ENCODE results near the gene NPIPA7. TPM values are rescaled to one million over a fixed set of nuclear protein-coding genes. Genes with fewer than 3 reads are reported as not detected.

The NPIPA7 gene
- 11.7 to 13.7 TPM (median 12.8 TPM) in 5 replicates for total RNA-seq (2022; extraction: Qiagen RNA extraction; ENCODE audit: low read depth)

GRCh38 chr16:16378840-16379239, at the start of gene NPIPA7:
NPIPA7 (plus strand) TSS chr16:16379140; CDS start chr16:16379245, 105 bp downstream.

Other genes starting within 250 kb of the NPIPA7 start
- 0.69 to 1.2 TPM (median 0.87 TPM) in 5 replicates for gene ABCC6, start 155.6 kb upstream of the NPIPA7 start, total RNA-seq (2022; extraction: Qiagen RNA extraction; ENCODE audit: low read depth)
- gene NOMO3, start 146.6 kb upstream of the NPIPA7 start, total RNA-seq (2022; extraction: Qiagen RNA extraction; ENCODE audit: low read depth) = 21.9 to 35.0 TPM (median 27.4 TPM) in 5 replicates

All from A549 treated with CpdA at 1 μM for 4 hours (cell line).